ENCODE measurements around the gene VAV3. TPM values are rescaled to one million over a fixed set of nuclear protein-coding genes. Genes with fewer than 3 reads are reported as not detected.

The VAV3 gene
- total RNA-seq, 2 experiments from 2014 or later, result 2.3 to 8.3 TPM

- BruUV-seq (replicated peaks), result no TSS peak
Observed at GRCh38 chr1:107940017-107940577, 24.9 kb downstream of the VAV3 start.

GRCh38 chr1:107939256-107939655 lies 25.7 kb downstream of the VAV3 start:
- peaks cover 30% of the 10 kb centered on the region for H3K4me1 ChIP-seq (ENCODE audit: insufficient read depth, low read length, poor library complexity, severe bottlenecking)
- no peak for DNase-seq (ENCODE audit: low spot score)
- H3K9me3 ChIP-seq (ENCODE audit: low read length), result no peaks in the 10 kb centered on the region
- no TSS peak for BruUV-seq (replicated peaks)
- no peaks in the 10 kb centered on the region for H3K36me3 ChIP-seq (ENCODE audit: insufficient read depth, low read length)
- H2AFZ ChIP-seq (ENCODE audit: low read length), result no peak overlapping the region
- no peaks in the 10 kb centered on the region for H4K20me1 ChIP-seq (ENCODE audit: insufficient read depth, low read length)
- no peak overlapping the region for H3K4me2 ChIP-seq (ENCODE audit: low read length)
- ChIA-PET POLR2A (interaction anchor here (1.2 kb wide), 1 partner anchor 10 kb away, joined by 7 read pairs; no protein-coding TSS in a partner anchor), CTCF (ENCODE audit: unreplicated experiment) (no interaction called here)
- TF ChIP-seq CTCF (conservative IDR thresholded peaks at IDR 0.05; ENCODE audit: low read length), result no peak
- TF ChIP-seq EZH2phosphoT487 (IDR thresholded peaks at IDR 0.05; ENCODE audit: borderline replicate concordance, low read depth, low read length), result no peak
- intact Hi-C loops (cut with micrococcal nuclease; ENCODE audit: unreplicated experiment), result loop anchor here (5.0 kb wide), 3 partner anchors 42 to 137 kb away; no protein-coding TSS in a partner anchor
- no peak overlapping the region for H3K4me3 ChIP-seq (ENCODE audit: low read depth, low read length, poor library complexity, severe bottlenecking)
- no peaks in the 10 kb centered on the region for H3K79me2 ChIP-seq (ENCODE audit: insufficient read depth, low read depth, low read length)
- H3K9me2 ChIP-seq (ENCODE audit: insufficient read depth, low read length), result no peaks in the 10 kb centered on the region
- no peak overlapping the region for H3K27ac ChIP-seq (ENCODE audit: low read depth, low read length, poor library complexity, severe bottlenecking)

More at GRCh38 chr1:107940017-107940577, 24.9 kb downstream of the VAV3 start:
- H2AFZ ChIP-seq (ENCODE audit: low read length), result no peak overlapping the region
- POLR2A ChIA-PET, result interaction anchor here (0.7 to 1.2 kb wide), 2 partner anchors 10 kb away, joined by 3 to 7 read pairs; no protein-coding TSS in a partner anchor
- H3K27ac ChIP-seq (ENCODE audit: low read depth, low read length, poor library complexity, severe bottlenecking), result no peak overlapping the region
- no peak overlapping the region for H3K4me2 ChIP-seq (ENCODE audit: low read length)
- no peaks in the 10 kb centered on the region for H3K9me2 ChIP-seq (ENCODE audit: insufficient read depth, low read length)
- no peaks in the 10 kb centered on the region for H3K79me2 ChIP-seq (ENCODE audit: insufficient read depth, low read depth, low read length)
- no peaks in the 10 kb centered on the region for H4K20me1 ChIP-seq (ENCODE audit: insufficient read depth, low read length)
- peaks cover 22% of the 10 kb centered on the region for H3K4me1 ChIP-seq (ENCODE audit: insufficient read depth, low read length, poor library complexity, severe bottlenecking)
- no peaks in the 10 kb centered on the region for H3K9me3 ChIP-seq (ENCODE audit: low read length)
- CTCF ChIA-PET (ENCODE audit: unreplicated experiment), result no interaction called here
- no peak overlapping the region for H3K4me3 ChIP-seq (ENCODE audit: low read depth, low read length, poor library complexity, severe bottlenecking)
- no peak for TF ChIP-seq EZH2phosphoT487 (IDR thresholded peaks at IDR 0.05; ENCODE audit: borderline replicate concordance, low read depth, low read length)
- TF ChIP-seq CTCF (conservative IDR thresholded peaks at IDR 0.05; ENCODE audit: low read length), result no peak
- DNase-seq (ENCODE audit: low spot score), result no peak
- H3K36me3 ChIP-seq (ENCODE audit: insufficient read depth, low read length), result no peaks in the 10 kb centered on the region
- intact Hi-C loops (cut with micrococcal nuclease; ENCODE audit: unreplicated experiment), result no loop called here

Data from OCI-LY7 (cell line).